Smooth muscle cell (in vitro differentiated cells): Measurements from ENCODE around the gene OCIAD2. TPM values are rescaled to one million over a fixed set of nuclear protein-coding genes. Genes with fewer than 3 reads are reported as not detected.
"Not testable (repeated sequence)": the region's sequence is repeated elsewhere in the genome, so short reads cannot be mapped to it uniquely, and the experiment has no call there.

Experiments
- DNase-seq: peaks from one replicate; lab custom pipeline; 2025; ENCODE audit not compliant: unreplicated experiment; lab: John Stamatoyannopoulos, UW
- H2AFZ ChIP-seq: fragments of 200-600 bp; sonication (generic); 2 replicates; pipeline ENCODE4 v1.6.0; 2016; ENCODE audit warnings: antibody characterized with exemption, low read depth, mild to moderate bottlenecking
- H3F3A ChIP-seq: fragments of 200-600 bp; sonication (generic); 2 replicates; pipeline ENCODE4 v1.6.0; 2017; ENCODE audit warnings: antibody characterized with exemption, low read depth
- H3K27ac ChIP-seq: fragments of 200-600 bp; sonication (generic); 2 replicates; pipeline ENCODE4 v1.5.1; 2016; ENCODE audit warnings: low read depth, mild to moderate bottlenecking
- H3K27me3 ChIP-seq: fragments of 200-600 bp; sonication (generic); 2 replicates; pipeline ENCODE4 v1.6.1; 2016; ENCODE audit warnings: low read depth, mild to moderate bottlenecking
- H3K36me3 ChIP-seq: fragments of 200-600 bp; sonication (generic); 2 replicates; pipeline ENCODE4 v1.5.1; 2016; ENCODE audit warnings: low read depth
- H3K4me1 ChIP-seq: fragments of 200-600 bp; sonication (generic); 2 replicates; pipeline ENCODE4 v1.5.1; 2016; ENCODE audit warnings: low read depth
- H3K4me2 ChIP-seq: fragments of 200-600 bp; sonication (generic); 2 replicates; pipeline ENCODE4 v1.6.0; 2016; ENCODE audit warnings: mild to moderate bottlenecking
- H3K4me3 ChIP-seq: fragments of 200-600 bp; sonication (generic); 2 replicates; pipeline ENCODE4 v1.5.1; 2016; ENCODE audit warnings: mild to moderate bottlenecking
- H3K79me2 ChIP-seq: fragments of 200-600 bp; sonication (generic); 2 replicates; pipeline ENCODE4 v1.6.0; 2016; ENCODE audit warnings: low read depth, mild to moderate bottlenecking
- H3K9ac ChIP-seq: fragments of 200-600 bp; sonication (generic); 2 replicates; pipeline ENCODE4 v1.6.0; 2016; ENCODE audit warnings: low read depth
- H3K9me3 ChIP-seq: fragments of 200-600 bp; sonication (generic); replicated peaks from 2 replicates; pipeline ENCODE4 v1.5.1; 2016; ENCODE audit warnings: low read depth
- H4K20me1 ChIP-seq: fragments of 200-600 bp; sonication (generic); 2 replicates; pipeline ENCODE4 v1.6.0; 2016; ENCODE audit warnings: low read depth
- WGBS: methylation state at CpG from one replicate; pipeline ENCODE4 v1.1.7; 2016; ENCODE audit warnings: low lambda C conversion rate; 5-methylcytosine and 5-hydroxymethylcytosine counted together
- polyA plus RNA-seq: library from polyadenylated mRNA; unstranded; fragments of >200 nt; fragmentation: Nextera tagmentation; extraction: Ambion mirVana; gene quantifications from 2 replicates; pipeline ENCODE4 v1.2.1, GENCODE V29; 2016
- total RNA-seq: library from RNA; depleted of rRNA; stranded (reverse); fragments of >200 nt; gene quantifications from 2 replicates; pipeline ENCODE4 v1.2.3, GENCODE V29; 2014
- TF ChIP-seq, protein P1 (sequence below): fragments of 200-600 bp; sonication (generic); IDR thresholded peaks from 2 replicates; pipeline ENCODE4 v1.5.1; 2017; ENCODE audit warnings: borderline replicate concordance, mild to moderate bottlenecking, antibody characterized with exemption; ENCODE audit not compliant: insufficient read depth, poor library complexity, severe bottlenecking

Gene OCIAD2
- total and polyA plus RNA-seq, 2 experiments from 2014 or later = 30.4 to 45.1 TPM

DNA sequence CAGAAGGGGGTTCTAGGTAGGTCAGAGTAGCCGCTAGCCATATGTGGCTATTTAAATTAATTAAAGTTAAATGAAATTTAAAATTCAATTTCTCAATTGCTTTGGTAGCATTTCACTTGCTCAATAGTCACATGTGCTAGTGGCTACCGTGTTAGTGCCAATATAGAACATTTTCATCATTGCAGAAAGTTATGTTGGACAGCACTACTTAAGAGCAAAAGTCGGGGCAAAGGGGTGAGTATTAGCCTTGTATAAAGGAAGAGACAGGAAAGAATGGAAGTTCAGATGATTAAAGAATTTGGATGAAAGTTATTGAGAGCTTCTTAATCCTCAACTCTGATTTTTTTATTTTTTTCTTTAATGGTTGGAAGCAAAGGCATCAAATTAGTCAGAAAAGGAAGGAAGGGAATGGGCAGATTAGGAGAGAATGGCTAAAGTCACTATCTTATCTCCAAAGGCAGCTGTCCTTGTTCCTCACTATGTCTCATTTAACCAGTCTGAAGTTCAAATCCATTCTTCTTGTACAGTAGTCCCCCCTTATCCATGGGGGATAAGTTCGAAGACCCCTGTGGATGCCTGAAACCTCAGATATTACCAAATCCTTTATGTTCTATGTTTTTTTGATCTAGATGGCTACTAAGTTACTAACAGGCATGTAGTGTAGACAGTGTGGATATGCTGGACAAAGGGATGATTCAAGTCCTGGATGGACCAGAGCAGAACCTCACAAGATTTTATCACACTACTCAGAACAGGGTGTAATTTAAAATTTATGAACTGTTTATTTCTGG, 52.8 kb downstream of the OCIAD2 start:
- Histone ChIP-seq H2AFZ (no peak overlapping the region), H3K27ac (no peak overlapping the region), H3K79me2 (peaks cover 18% of the 10 kb centered on the region), H3K9me3 (no peaks in the 10 kb centered on the region), H3K9ac (no peak overlapping the region), H3K27me3 (no peaks in the 10 kb centered on the region), H4K20me1 (peaks cover 10% of the 10 kb centered on the region), H3K4me2 (no peak overlapping the region), H3K36me3 (peaks cover 1% of the 10 kb centered on the region), H3K4me3 (no peak overlapping the region), H3K4me1 (no peaks in the 10 kb centered on the region), H3F3A (no peaks in the 10 kb centered on the region)
- no peak for DNase-seq
- TF ChIP-seq, protein P1, sequence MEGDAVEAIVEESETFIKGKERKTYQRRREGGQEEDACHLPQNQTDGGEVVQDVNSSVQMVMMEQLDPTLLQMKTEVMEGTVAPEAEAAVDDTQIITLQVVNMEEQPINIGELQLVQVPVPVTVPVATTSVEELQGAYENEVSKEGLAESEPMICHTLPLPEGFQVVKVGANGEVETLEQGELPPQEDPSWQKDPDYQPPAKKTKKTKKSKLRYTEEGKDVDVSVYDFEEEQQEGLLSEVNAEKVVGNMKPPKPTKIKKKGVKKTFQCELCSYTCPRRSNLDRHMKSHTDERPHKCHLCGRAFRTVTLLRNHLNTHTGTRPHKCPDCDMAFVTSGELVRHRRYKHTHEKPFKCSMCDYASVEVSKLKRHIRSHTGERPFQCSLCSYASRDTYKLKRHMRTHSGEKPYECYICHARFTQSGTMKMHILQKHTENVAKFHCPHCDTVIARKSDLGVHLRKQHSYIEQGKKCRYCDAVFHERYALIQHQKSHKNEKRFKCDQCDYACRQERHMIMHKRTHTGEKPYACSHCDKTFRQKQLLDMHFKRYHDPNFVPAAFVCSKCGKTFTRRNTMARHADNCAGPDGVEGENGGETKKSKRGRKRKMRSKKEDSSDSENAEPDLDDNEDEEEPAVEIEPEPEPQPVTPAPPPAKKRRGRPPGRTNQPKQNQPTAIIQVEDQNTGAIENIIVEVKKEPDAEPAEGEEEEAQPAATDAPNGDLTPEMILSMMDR = no peak
- 96% methylated on average over 4 of the region's 4 CpGs for WGBS

DNA sequence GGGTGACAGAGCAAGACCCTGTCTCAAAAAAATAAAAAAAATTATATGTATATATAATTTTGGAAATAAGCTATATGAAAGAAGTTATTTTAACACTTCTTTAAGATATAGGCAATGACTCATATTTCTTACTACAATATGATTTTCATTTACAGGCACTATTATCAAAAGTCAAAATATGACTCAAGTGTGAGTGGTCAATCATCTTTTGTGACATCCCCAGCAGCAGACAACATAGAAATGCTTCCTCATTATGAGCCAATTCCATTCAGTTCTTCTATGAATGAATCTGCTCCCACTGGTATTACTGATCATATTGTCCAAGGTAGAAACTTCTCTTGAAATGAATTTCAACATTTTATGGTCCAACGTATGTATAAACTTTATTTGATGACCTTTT, 54.9 kb downstream of the OCIAD2 start:
- 94% methylated on average over 1 of the region's 1 CpG for WGBS
- TF ChIP-seq, protein P1 = no peak
- Histone ChIP-seq H3K4me2 (no peak overlapping the region), H3K4me3 (no peak overlapping the region), H3K4me1 (no peaks in the 10 kb centered on the region), H3K9ac (no peak overlapping the region), H3K9me3 (no peaks in the 10 kb centered on the region), H3F3A (no peaks in the 10 kb centered on the region), H3K27ac (no peak overlapping the region), H3K36me3 (peaks cover 7% of the 10 kb centered on the region), H3K79me2 (peaks cover 30% of the 10 kb centered on the region), H4K20me1 (peaks cover 18% of the 10 kb centered on the region), H3K27me3 (no peaks in the 10 kb centered on the region), H2AFZ (no peak overlapping the region)
- no peak for DNase-seq

DNA sequence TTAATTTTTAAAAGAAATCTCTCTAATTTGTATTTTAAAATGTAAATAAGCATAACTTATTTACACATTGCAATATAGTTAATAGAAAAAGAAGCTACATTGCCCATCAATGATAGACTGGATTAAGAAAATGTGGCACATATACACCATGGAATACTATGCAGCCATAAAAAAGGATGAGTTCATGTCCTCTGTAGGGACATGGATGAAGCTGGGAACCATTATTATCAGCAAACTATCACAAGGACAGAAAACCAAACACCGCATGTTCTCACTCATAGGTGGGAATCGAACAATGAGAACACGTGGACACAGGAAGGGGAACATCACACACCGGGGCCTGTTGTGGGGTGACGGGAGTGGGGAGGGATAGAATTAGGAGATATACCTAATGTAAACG, 57.8 kb downstream of the OCIAD2 start:
- not testable (repeated sequence) for H3F3A ChIP-seq, H2AFZ ChIP-seq, H3K4me3 ChIP-seq, H3K4me1 ChIP-seq, H3K4me2 ChIP-seq, H3K27me3 ChIP-seq, H3K9ac ChIP-seq, DNase-seq, H3K27ac ChIP-seq, H3K9me3 ChIP-seq
- 96% methylated on average over 6 of the region's 6 CpGs for WGBS
- peaks cover 21% of the 10 kb centered on the region for H4K20me1 ChIP-seq
- peaks cover 19% of the 10 kb centered on the region for H3K36me3 ChIP-seq
- H3K79me2 ChIP-seq = peaks cover 48% of the 10 kb centered on the region

DNA sequence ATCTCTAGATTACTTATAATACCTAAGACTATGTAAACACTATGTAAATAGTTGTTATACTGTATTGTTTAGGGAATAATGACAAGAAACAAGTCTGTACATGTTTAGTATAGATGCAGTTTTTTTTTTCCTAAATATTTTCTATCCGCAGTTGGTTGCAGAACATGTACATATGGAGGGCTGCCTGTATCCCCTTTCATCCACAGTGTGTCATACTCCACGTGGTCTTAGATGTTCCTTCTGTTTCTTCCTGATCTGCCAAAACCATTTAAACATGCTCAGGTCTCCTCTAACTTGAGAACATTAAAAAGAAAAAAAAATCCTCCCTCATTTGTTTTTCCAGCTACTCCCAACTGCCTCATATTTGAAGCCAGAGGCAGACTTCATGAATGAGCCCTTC, 61.7 kb downstream of the OCIAD2 start:
- no peak overlapping the region for H3K9ac ChIP-seq
- H3F3A ChIP-seq = no peaks in the 10 kb centered on the region
- no peak overlapping the region for H3K4me2 ChIP-seq
- 95% methylated on average over 2 of the region's 2 CpGs for whole genome bisulfite sequencing
- H3K79me2 ChIP-seq = peaks cover 72% of the 10 kb centered on the region
- H3K9me3 ChIP-seq = no peaks in the 10 kb centered on the region
- no peaks in the 10 kb centered on the region for H3K27me3 ChIP-seq
- no peak overlapping the region for H3K4me3 ChIP-seq
- peaks cover 52% of the 10 kb centered on the region for H4K20me1 ChIP-seq
- H2AFZ ChIP-seq = no peak overlapping the region
- peak overlapping the region; percentile 10 for H3K27ac ChIP-seq
- H3K4me1 ChIP-seq = no peaks in the 10 kb centered on the region
- TF ChIP-seq, protein P1 = no peak
- no peak for DNase-seq
- peaks cover 30% of the 10 kb centered on the region for H3K36me3 ChIP-seq
